ENCODE measurements around the gene CCDC158. TPM values are rescaled to one million over a fixed set of nuclear protein-coding genes. Genes with fewer than 3 reads are reported as not detected.

CCDC158 gene
- total and polyA plus RNA-seq, 2 experiments from 2014 or later: 0.06 TPM; not detected in 1

GRCh38 chr4:76276813-76277212 is 144.1 kb downstream of the CCDC158 start:
- no peak for DNase-seq (ENCODE audit: low read depth in 1 of 2, low spot score in 1 of 2)
- no peaks in the 10 kb centered on the region for H3K36me3 ChIP-seq
- no peaks in the 10 kb centered on the region for H3K9me3 ChIP-seq (ENCODE audit: low read depth)
- H3K27me3 ChIP-seq: no peaks in the 10 kb centered on the region
- H3K27ac ChIP-seq: no peak overlapping the region
- no peak for TF ChIP-seq CTCF (IDR thresholded peaks at IDR 0.05; ENCODE audit: low read depth, low read length)
- peaks cover 11% of the 10 kb centered on the region for H3K4me1 ChIP-seq (ENCODE audit: low read depth)
- no peak overlapping the region for H3K4me3 ChIP-seq

- Histone ChIP-seq H3K9me3 (ENCODE audit: low read depth) (no peaks in the 10 kb centered on the region), H3K4me1 (ENCODE audit: low read depth) (peaks cover 6% of the 10 kb centered on the region), H3K36me3 (no peaks in the 10 kb centered on the region), H3K27me3 (no peaks in the 10 kb centered on the region), H3K4me3 (no peak overlapping the region), H3K27ac (no peak overlapping the region)
- no peak for DNase-seq (ENCODE audit: low read depth in 1 of 2, low spot score in 1 of 2)
- TF ChIP-seq CTCF (IDR thresholded peaks at IDR 0.05; ENCODE audit: low read depth, low read length): no peak
These were observed 145.3 kb downstream of the CCDC158 start for GRCh38 chr4:76275486-76276124.

- H3K27ac ChIP-seq: no peak overlapping the region
- TF ChIP-seq CTCF (IDR thresholded peaks at IDR 0.05; ENCODE audit: low read depth, low read length): no peak
- no peaks in the 10 kb centered on the region for H3K36me3 ChIP-seq
- H3K4me3 ChIP-seq: no peak overlapping the region
- H3K4me1 ChIP-seq (ENCODE audit: low read depth): no peaks in the 10 kb centered on the region
- no peaks in the 10 kb centered on the region for H3K27me3 ChIP-seq
- no peaks in the 10 kb centered on the region for H3K9me3 ChIP-seq (ENCODE audit: low read depth)
- no peak for DNase-seq (ENCODE audit: low read depth in 1 of 2, low spot score in 1 of 2)
These were observed 147.9 kb downstream of the CCDC158 start for GRCh38 chr4:76272999-76273398.

- H3K4me1 ChIP-seq (ENCODE audit: low read depth): no peaks in the 10 kb centered on the region
- no peaks in the 10 kb centered on the region for H3K36me3 ChIP-seq
- no peak for TF ChIP-seq CTCF (IDR thresholded peaks at IDR 0.05; ENCODE audit: low read depth, low read length)
- no peaks in the 10 kb centered on the region for H3K9me3 ChIP-seq (ENCODE audit: low read depth)
- H3K27ac ChIP-seq: no peak overlapping the region
- no peak for DNase-seq (ENCODE audit: low read depth in 1 of 2, low spot score in 1 of 2)
- H3K27me3 ChIP-seq: no peaks in the 10 kb centered on the region
- no peak overlapping the region for H3K4me3 ChIP-seq
These were observed 148.4 kb downstream of the CCDC158 start for GRCh38 chr4:76272582-76272981.

- Histone ChIP-seq H3K4me3 (no peak overlapping the region), H3K9me3 (ENCODE audit: low read depth) (no peaks in the 10 kb centered on the region), H3K36me3 (no peaks in the 10 kb centered on the region), H3K27me3 (no peaks in the 10 kb centered on the region), H3K27ac (no peak overlapping the region), H3K4me1 (ENCODE audit: low read depth) (no peaks in the 10 kb centered on the region)
- TF ChIP-seq CTCF (IDR thresholded peaks at IDR 0.05; ENCODE audit: low read depth, low read length): no peak
- no peak for DNase-seq (ENCODE audit: low read depth in 1 of 2, low spot score in 1 of 2)
These were observed 148.9 kb downstream of the CCDC158 start for GRCh38 chr4:76272073-76272472.

All from cardiac muscle cell (in vitro differentiated cells and primary cell).